HG03064 (cell line): ENCODE results near the gene CYP2E1.
"Not testable (repeated sequence)": the region's sequence is repeated elsewhere in the genome, so short reads cannot be mapped to it uniquely, and the experiment has no call there.

Experiments
- ATAC-seq: cut with Tn5 transposase; IDR thresholded peaks from one replicate; pipeline ENCODE4 v1.9.1; 2021; ENCODE audit warnings: low read depth; ENCODE audit not compliant: unreplicated experiment

CYP2E1 gene

DNA sequence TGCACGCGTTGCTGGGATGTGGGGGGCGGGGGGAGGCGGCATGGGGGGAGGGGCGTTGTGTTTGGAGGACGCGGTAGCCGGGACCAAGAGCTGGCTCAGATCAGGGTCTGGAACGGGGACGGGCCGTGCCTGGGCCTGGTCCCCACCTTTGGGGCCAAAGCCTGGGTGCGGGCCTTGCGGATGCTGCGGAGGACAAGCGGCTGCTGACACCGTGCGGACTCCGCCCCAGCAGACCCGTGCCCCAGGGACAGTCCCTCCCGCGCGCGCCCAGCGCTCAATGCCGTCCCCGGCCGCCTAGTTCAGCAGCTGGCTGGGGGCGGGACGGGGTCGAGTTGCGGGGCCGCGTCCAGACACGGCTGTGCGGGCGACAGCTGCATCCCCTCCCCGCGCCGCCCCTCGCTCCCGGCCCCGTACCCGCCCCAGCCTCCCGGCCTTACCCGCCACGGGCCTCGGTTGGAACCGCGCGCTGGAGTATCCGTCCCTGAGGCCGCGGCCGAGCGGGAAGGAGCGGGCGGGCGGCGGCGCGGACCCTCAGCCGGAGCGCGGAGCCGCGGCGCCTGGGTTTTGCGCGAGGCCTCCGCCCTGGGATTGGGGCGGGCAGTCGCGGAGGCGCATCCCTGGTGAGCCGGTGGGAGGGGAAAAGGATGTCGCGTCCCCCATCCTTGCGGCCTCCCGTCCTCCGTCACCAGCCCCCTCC, 41.8 kb downstream of the CYP2E1 start:
- ATAC-seq: not testable (repeated sequence)

DNA sequence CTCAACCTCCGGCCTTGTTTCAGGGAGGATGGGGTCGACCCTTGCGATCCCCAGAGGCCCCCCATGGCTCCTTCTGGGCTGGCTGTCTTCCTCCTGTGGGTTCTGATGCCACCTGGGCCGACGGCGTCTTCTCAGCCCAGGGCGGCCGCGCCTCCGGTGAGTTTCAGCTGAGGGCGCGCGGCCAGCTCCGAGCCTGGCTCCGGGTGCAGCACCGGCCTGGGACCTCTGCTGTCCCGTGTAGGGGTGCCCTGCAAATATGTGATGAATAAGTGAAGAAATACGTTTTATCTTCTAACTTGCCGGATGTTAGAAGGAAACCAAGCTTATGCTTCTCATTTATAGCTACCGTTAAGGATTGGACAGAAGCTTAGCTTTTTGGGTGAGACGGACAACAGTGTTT, 42.6 kb downstream of the CYP2E1 start:
- not testable (repeated sequence) for ATAC-seq

- ATAC-seq: not testable (repeated sequence)
Observed at GRCh38 chr10:133572055-133572454, 44.9 kb downstream of the CYP2E1 start.

DNA sequence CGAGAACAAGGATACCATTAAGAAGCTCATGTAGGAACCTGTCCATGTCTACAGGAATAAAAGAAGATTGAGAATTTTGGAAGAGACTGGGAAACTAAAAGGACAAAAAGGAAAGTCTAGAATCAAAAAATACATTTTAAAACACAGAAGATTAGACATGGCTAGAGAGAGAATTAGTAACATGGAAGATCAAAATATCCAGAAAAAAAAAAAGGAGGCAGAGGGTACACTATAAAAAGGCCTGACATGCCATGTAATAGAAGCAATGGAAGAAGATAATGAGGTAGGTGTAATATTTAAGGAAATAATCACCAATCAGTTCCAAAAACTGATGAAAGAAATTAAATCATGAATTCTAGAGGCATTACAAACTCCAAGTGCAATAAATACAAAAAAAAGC, 46.3 kb downstream of the CYP2E1 start:
- ATAC-seq: not testable (repeated sequence)

- not testable (repeated sequence) for ATAC-seq
Observed at GRCh38 chr10:133577037-133577436, 49.9 kb downstream of the CYP2E1 start.
